Endothelial cell (in vitro differentiated cells): Measurements from ENCODE around the gene DDI2. TPM values are rescaled to one million over a fixed set of nuclear protein-coding genes. Genes with fewer than 3 reads are reported as not detected.

Experiments used
- DNase-seq: peaks from one replicate; pipeline ENCODE4 v3.0.0; 2021; ENCODE audit warnings: low spot score
- H3K27ac Mint-ChIP-seq: one replicate; pipeline ENCODE4 v1.8.0; 2021; ENCODE audit warnings: mixed read lengths, inconsistent platforms; ENCODE audit not compliant: unreplicated experiment
- H3K27me3 Mint-ChIP-seq: one replicate; pipeline ENCODE4 v1.8.0; 2021; ENCODE audit warnings: mild to moderate bottlenecking, moderate library complexity, mixed read lengths, inconsistent platforms; ENCODE audit not compliant: unreplicated experiment
- H3K36me3 Mint-ChIP-seq: one replicate; pipeline ENCODE4 v1.8.0; 2021; ENCODE audit warnings: mild to moderate bottlenecking, low read depth, mixed read lengths, inconsistent platforms; ENCODE audit not compliant: unreplicated experiment
- H3K4me1 Mint-ChIP-seq: one replicate; pipeline ENCODE4 v1.8.0; 2021; ENCODE audit warnings: mild to moderate bottlenecking, mixed read lengths, inconsistent platforms; ENCODE audit not compliant: unreplicated experiment
- H3K4me3 Mint-ChIP-seq: one replicate; pipeline ENCODE4 v1.8.0; 2021; ENCODE audit warnings: mild to moderate bottlenecking, mixed read lengths, inconsistent platforms; ENCODE audit not compliant: unreplicated experiment
- H3K9me3 Mint-ChIP-seq: one replicate; pipeline ENCODE4 v1.8.0; 2021; ENCODE audit warnings: mixed read lengths, inconsistent platforms; ENCODE audit not compliant: unreplicated experiment
- CTCF ChIP-seq: fragments of 200-600 bp; sonication (generic); IDR thresholded peaks from one replicate; pipeline ENCODE4 v1.5.0; 2021; ENCODE audit warnings: antibody characterized with exemption; ENCODE audit not compliant: unreplicated experiment
- total RNA-seq: library from RNA; stranded (reverse); fragmentation: NEBNext Ultra II Directional; extraction: Animal tissue kit (Norgen Biotek cat#: 25700); gene quantifications from one replicate; pipeline ENCODE4 v1.2.1, GENCODE V29; 2021; ENCODE audit not compliant: unreplicated experiment

Gene DDI2
- total RNA-seq, 1 donor from 2014 or later, result 24.0 TPM

GRCh38 chr1:15633756-15634420, 16.6 kb downstream of the DDI2 start:
- Mint-ChIP-seq H3K36me3 (peaks cover 7% of the 10 kb centered on the region), H3K27ac (no peak overlapping the region), H3K27me3 (no peaks in the 10 kb centered on the region), H3K4me1 (no peaks in the 10 kb centered on the region), H3K4me3 (no peak overlapping the region), H3K9me3 (no peaks in the 10 kb centered on the region)
- no peak for TF ChIP-seq CTCF
- no peak for DNase-seq

GRCh38 chr1:15636436-15636835, 19.2 kb downstream of the DDI2 start:
- no peaks in the 10 kb centered on the region for H3K9me3 Mint-ChIP-seq
- H3K4me3 Mint-ChIP-seq, result no peak overlapping the region
- DNase-seq, result no peak
- TF ChIP-seq CTCF, result no peak
- peaks cover 8% of the 10 kb centered on the region for H3K36me3 Mint-ChIP-seq
- H3K27me3 Mint-ChIP-seq, result no peaks in the 10 kb centered on the region
- H3K27ac Mint-ChIP-seq, result no peak overlapping the region
- peaks cover 4% of the 10 kb centered on the region for H3K4me1 Mint-ChIP-seq

- Mint-ChIP-seq H3K27ac (no peak overlapping the region), H3K4me3 (no peak overlapping the region), H3K9me3 (no peaks in the 10 kb centered on the region), H3K36me3 (peaks cover 14% of the 10 kb centered on the region), H3K27me3 (no peaks in the 10 kb centered on the region), H3K4me1 (peaks cover 4% of the 10 kb centered on the region)
- no peak for DNase-seq
- no peak for TF ChIP-seq CTCF
Observed at GRCh38 chr1:15637826-15638225, 20.6 kb downstream of the DDI2 start.

GRCh38 chr1:15639262-15639661, 22.0 kb downstream of the DDI2 start:
- Mint-ChIP-seq H3K27me3 (no peaks in the 10 kb centered on the region), H3K36me3 (peaks cover 24% of the 10 kb centered on the region), H3K4me3 (no peak overlapping the region), H3K27ac (no peak overlapping the region), H3K4me1 (peaks cover 4% of the 10 kb centered on the region), H3K9me3 (no peaks in the 10 kb centered on the region)
- no peak for TF ChIP-seq CTCF
- DNase-seq, result no peak

- no peak overlapping the region for H3K4me3 Mint-ChIP-seq
- no peaks in the 10 kb centered on the region for H3K9me3 Mint-ChIP-seq
- H3K27ac Mint-ChIP-seq, result no peak overlapping the region
- TF ChIP-seq CTCF, result no peak
- peaks cover 4% of the 10 kb centered on the region for H3K4me1 Mint-ChIP-seq
- DNase-seq, result no peak
- no peaks in the 10 kb centered on the region for H3K27me3 Mint-ChIP-seq
- H3K36me3 Mint-ChIP-seq, result peaks cover 25% of the 10 kb centered on the region
Observed at GRCh38 chr1:15639931-15640330, 22.7 kb downstream of the DDI2 start.
